Heart left ventricle (tissue), 16 donors: Measurements from ENCODE around the gene PANK3. TPM values are rescaled to one million over a fixed set of nuclear protein-coding genes. Genes with fewer than 3 reads are reported as not detected.
A peak's percentile ranks its signal among the peaks of the same experiment; 100 is the strongest.

Experiments used
- ATAC-seq, 4 donors: fragments of 200-7000 bp; cut with Tn5 transposase; one replicate each; pipeline ENCODE4 v1.9.1; 2020 to 2022; ENCODE audit warnings: moderate library complexity in 4 of 4, mild to moderate bottlenecking in 3 of 4, moderate number of reproducible peaks in 1 of 4
- DNase-seq, 5 donors: peaks; one replicate each; pipeline ENCODE4 v3.0.0-alpha.2; 2020
- H3K27ac ChIP-seq, 12 donors: fragments of 200-600 bp; sonication (generic) in 4 of 12; one replicate each; pipeline versions ENCODE4 v1.5.0 to v1.8.0; 2016 to 2022; ENCODE audit warnings: mild to moderate bottlenecking in 2 of 12
- H3K27me3 ChIP-seq, 9 donors: fragments of 200-600 bp; sonication (generic) in 2 of 9; one replicate each; pipeline versions ENCODE4 v1.5.1 to v1.8.0; 2016 to 2022; ENCODE audit warnings: mild to moderate bottlenecking in 3 of 9
- H3K36me3 ChIP-seq, 9 donors: fragments of 200-600 bp; sonication (generic) in 2 of 9; one replicate each; pipeline versions ENCODE4 v1.5.0 to v1.8.0; 2018 to 2022; ENCODE audit warnings: mild to moderate bottlenecking in 2 of 9
- H3K4me1 ChIP-seq, 12 donors: fragments of 200-600 bp; sonication (generic) in 4 of 12; one replicate each; pipeline versions ENCODE4 v1.5.0 to v1.8.0; 2016 to 2022; ENCODE audit warnings: mild to moderate bottlenecking in 3 of 12
- H3K4me3 ChIP-seq, 12 donors: fragments of 200-600 bp; sonication (generic) in 4 of 12; one replicate each; pipeline versions ENCODE4 v1.5.0 to v1.8.0; 2017 to 2022; ENCODE audit warnings: mild to moderate bottlenecking in 9 of 12, moderate library complexity in 4 of 12
- H3K9me3 ChIP-seq, 12 donors: fragments of 200-600 bp; sonication (generic) in 4 of 12; one replicate each; pipeline versions ENCODE4 v1.5.0 to v1.8.0; 2016 to 2022; ENCODE audit warnings: mild to moderate bottlenecking in 1 of 12
- CTCF ChIP-seq, 12 donors: fragments of 200-600 bp; sonication (generic) in 4 of 12; IDR thresholded peaks; one replicate each; pipeline versions ENCODE4 v1.5.0 to v1.8.0; 2018 to 2022; ENCODE audit warnings: antibody characterized with exemption in 12 of 12, mild to moderate bottlenecking in 5 of 12
- POLR2A ChIP-seq, 2 donors: fragments of 450-650 bp; IDR thresholded peaks; one replicate each; pipeline ENCODE4 v1.6.1; 2017; ENCODE audit warnings: antibody characterized with exemption in 2 of 2, mild to moderate bottlenecking in 2 of 2, moderate library complexity in 2 of 2
- WGBS, 4 donors: extraction: QIAGEN DNeasy Blood & Tissue Kit in 2 of 4; methylation state at CpG; one replicate each; pipeline versions ENCODE4 v1.1.5 to v1.1.7; 2013 to 2018; 5-methylcytosine and 5-hydroxymethylcytosine counted together
- intact Hi-C, 10 donors: fragments of 100-400 bp; cut with DNase I; formaldehyde crosslinking; loops; one replicate each; pipeline versions ENCODE4 v1.11.1 to v1.14.2; 2022
- polyA plus RNA-seq, 2 donors: library from polyadenylated mRNA; stranded (reverse); fragments of 200-250 nt; gene quantifications; one replicate each; pipeline ENCODE4 v1.2.3, GENCODE V29; 2013
- total RNA-seq, 9 donors: library from RNA; depleted of rRNA in 2 of 9; stranded (reverse); fragments of >200 nt in 2 of 9; fragmentation: NEBNext Ultra II Directional in 3 of 9; extraction: Animal tissue kit (Norgen Biotek cat#: 25700) in 3 of 9; gene quantifications; one replicate each; pipeline versions ENCODE4 v1.1.0 to v1.2.4, GENCODE V29; 2016 to 2023
- donor health status: ischemic (EF 13 %, LVEDD 7.1; RV severe dilation, severe dysfunction).
- donor health status: healthy with polysubstance abuse.
- donor health status: DM: no; HTN: yes; CAD: no.
- donor health status: DM: no; HTN: no; CAD: no.
- donor health status: ischemic (EF 25% LVEDD 6.9; RV normal size, moderate dysfunction).
- donor health status: ischemic (EF 25% LVEDD 5.7; RV mildly dilated, moderate dysfunction).
- donor health status: healthy.
- donor health status: DM: yes; HTN: yes; CAD: no.
- donor health status: ischemic (EF 35%, LVEDD 5.7; RV mildly dilated, moderate dysfunction).
- donor health status: nonischemic (EF 11% LVEDD 7.7; RV severe dilation, severe dysfunction).
- donor health status: DM: yes; HTN: yes; CAD: no.
- donor health status: PGD.
- donor health status: ischemic (EF 29% LVEDD 5.4; RV normal size, mild dysfunction).
- donor health status: nonischemic (EF 23%, LVEDD 6.1; RV moderate dilation, normal function).

The PANK3 gene
- total and polyA plus RNA-seq, 11 donors, result 3.8 to 45.4 (median 28.1) TPM

GRCh38 chr5:168557389-168557788 lies 21.8 kb downstream of the PANK3 start:
- WGBS, 4 donors, result 78 to 95% (median 86%) methylated on average over 2 of the region's 2 CpGs

DNA sequence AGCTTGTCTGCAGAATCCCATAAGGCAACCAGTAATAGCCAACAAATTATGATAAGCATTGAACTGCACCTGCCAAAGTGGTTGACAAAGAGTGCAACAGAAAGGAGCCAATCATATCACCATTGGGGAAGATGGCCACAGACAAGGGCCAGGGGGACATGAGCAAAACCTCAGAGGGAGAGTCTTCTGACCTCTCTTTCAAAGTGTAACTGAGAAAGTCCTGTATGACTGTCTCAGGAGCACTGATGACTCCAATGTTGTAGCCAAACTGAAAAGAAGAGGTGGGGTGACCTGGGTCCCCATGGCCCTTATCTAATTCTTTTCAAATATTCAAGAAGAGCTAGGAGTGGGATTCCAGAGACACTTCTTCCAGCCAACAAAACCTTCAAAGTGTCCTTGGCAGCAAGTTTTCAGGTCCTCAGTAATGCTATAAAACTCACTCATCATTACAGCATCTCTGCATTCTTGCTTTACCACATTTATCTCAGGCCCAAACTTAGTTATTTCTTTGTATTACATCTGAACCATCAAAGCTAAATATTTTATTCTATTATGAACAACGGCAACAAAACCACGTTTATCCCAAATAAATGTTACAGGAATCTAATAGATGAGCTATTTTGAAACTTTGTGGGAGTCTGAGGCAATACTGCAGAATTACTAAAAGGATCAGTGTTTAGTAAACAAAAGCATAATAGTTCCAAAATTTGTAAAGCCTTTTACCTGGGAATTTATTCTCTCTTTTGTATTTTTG lies 25.6 kb downstream of the PANK3 start:
- intact Hi-C loops, result no loop called here
- Histone ChIP-seq H3K36me3 (peaks cover 0 to 80% (median 64%) of the 10 kb centered on the region in 9 donors), H3K27ac (peak overlapping the region in 1 of 12 donors; percentile 64)

More at GRCh38 chr5:168557389-168557788, 21.8 kb downstream of the PANK3 start:
- intact Hi-C loops, result no loop called here
- DNase-seq (no peak), ATAC-seq (peak in 3 of 4 donors; percentile 56 to 79 (median 78))
- Histone ChIP-seq H3K27me3 (no peaks in the 10 kb centered on the region), H3K4me1 (peaks cover 0 to 40% (median 4%) of the 10 kb centered on the region in 12 donors), H3K27ac (peak overlapping the region in 1 of 12 donors; percentile 24), H3K4me3 (no peak overlapping the region), H3K36me3 (peaks cover 0 to 94% (median 84%) of the 10 kb centered on the region in 9 donors), H3K9me3 (no peaks in the 10 kb centered on the region)
- no peak for TF ChIP-seq POLR2A (IDR thresholded peaks at IDR 0.05)
- no peak for TF ChIP-seq CTCF (IDR thresholded peaks at IDR 0.05)

DNA sequence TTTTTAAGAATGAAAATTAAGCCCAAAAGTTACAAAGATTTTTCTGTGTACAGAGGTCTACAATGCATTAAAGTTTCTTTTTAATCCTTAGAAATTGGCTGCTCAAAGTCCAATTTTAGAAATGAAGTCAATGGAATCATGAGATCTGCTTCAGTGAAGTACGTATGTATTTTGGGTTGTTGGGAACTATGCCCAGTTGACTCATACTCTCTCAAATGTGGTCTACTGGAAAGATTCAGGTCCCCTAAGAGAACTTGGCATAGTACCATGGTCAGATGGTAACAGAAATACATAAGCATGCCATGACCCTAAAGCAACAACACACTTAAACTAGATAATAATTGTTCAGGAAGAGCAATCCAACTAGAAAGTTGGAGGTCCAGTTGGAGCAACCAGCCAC lies 27.0 kb downstream of the PANK3 start:
- no peak for TF ChIP-seq POLR2A (IDR thresholded peaks at IDR 0.05)
- no peak for TF ChIP-seq CTCF (IDR thresholded peaks at IDR 0.05)
- intact Hi-C loops, result no loop called here
- Histone ChIP-seq H3K27me3 (no peaks in the 10 kb centered on the region), H3K27ac (peak overlapping the region in 10 of 12 donors; percentile 4 to 80 (median 58)), H3K36me3 (peaks cover 0 to 70% (median 52%) of the 10 kb centered on the region in 9 donors), H3K4me3 (no peak overlapping the region), H3K4me1 (peaks cover 0 to 43% (median 6%) of the 10 kb centered on the region in 12 donors), H3K9me3 (no peaks in the 10 kb centered on the region)
- WGBS, 4 donors, result 30 to 47% (median 40%) methylated on average over 1 of the region's 1 CpG
- ATAC-seq (peak; percentile 80 to 90 (median 88)), DNase-seq (peak in 2 of 5 donors; percentile 29 to 45)

More for the DNA sequence above, 25.6 kb downstream of the PANK3 start:
- Histone ChIP-seq H3K4me3 (no peak overlapping the region), H3K27me3 (no peaks in the 10 kb centered on the region), H3K4me1 (peaks cover 0 to 51% (median 7%) of the 10 kb centered on the region in 12 donors), H3K9me3 (no peaks in the 10 kb centered on the region)
- ATAC-seq, result peak in 1 of 4 donors; percentile 15
- no peak for TF ChIP-seq POLR2A (IDR thresholded peaks at IDR 0.05)
- no peak for TF ChIP-seq CTCF (IDR thresholded peaks at IDR 0.05)
- WGBS, 4 donors, result 94 to 99% (median 98%) methylated on average over 2 of the region's 2 CpGs
- DNase-seq, result no peak

DNA sequence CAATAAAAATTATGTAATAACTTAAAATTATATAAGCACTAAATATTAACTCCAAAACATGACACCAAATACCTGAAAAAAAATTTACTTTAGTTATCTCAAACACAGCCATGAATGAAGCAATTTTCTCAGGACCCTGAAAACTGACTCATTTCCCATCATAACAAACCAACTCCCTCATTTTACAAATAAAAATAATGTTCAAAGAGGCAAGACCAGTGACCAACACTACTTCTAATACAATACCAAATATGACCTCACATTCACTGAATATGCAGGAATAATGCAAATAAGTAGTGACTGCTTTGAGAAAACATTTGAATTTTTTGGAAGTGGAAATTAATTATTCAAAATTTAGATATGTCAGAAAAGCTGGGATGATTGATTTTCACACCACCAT lies 28.5 kb downstream of the PANK3 start:
- no peaks in the 10 kb centered on the region for H3K9me3 ChIP-seq
- H3K27ac ChIP-seq, result peak overlapping the region in 1 of 12 donors; percentile 6
- H3K36me3 ChIP-seq, result peaks cover 0 to 59% (median 40%) of the 10 kb centered on the region in 9 donors
- H3K4me3 ChIP-seq, result no peak overlapping the region
- intact Hi-C loops, result no loop called here
- ATAC-seq, result no peak
- H3K27me3 ChIP-seq, result no peaks in the 10 kb centered on the region
- peaks cover 0 to 30% (median 4%) of the 10 kb centered on the region in 12 donors for H3K4me1 ChIP-seq
- DNase-seq, result no peak
- TF ChIP-seq CTCF (IDR thresholded peaks at IDR 0.05) (no peak), POLR2A (IDR thresholded peaks at IDR 0.05) (no peak)
